Subcutaneous abdominal adipose tissue (tissue), 5 donors: ENCODE measurements around the gene PNMA8B.

Experiments used
- H3K27ac ChIP-seq: one replicate; pipeline ENCODE4 v1.7.0; 2013; ENCODE audit warnings: low read depth, mild to moderate bottlenecking, inconsistent platforms, low read length, moderate library complexity
- H3K27me3 ChIP-seq, 5 donors: one replicate each; pipeline ENCODE4 v1.7.0; 2013; ENCODE audit warnings: low read length in 5 of 5, inconsistent platforms in 1 of 5; ENCODE audit not compliant: control insufficient read depth in 5 of 5, insufficient read depth in 4 of 5
- H3K36me3 ChIP-seq, 5 donors: one replicate each; pipeline ENCODE4 v1.7.0; 2013; ENCODE audit warnings: low read length in 5 of 5; ENCODE audit not compliant: control insufficient read depth in 5 of 5, insufficient read depth in 5 of 5
- H3K4me1 ChIP-seq, 5 donors: one replicate each; pipeline ENCODE4 v1.7.0; 2013; ENCODE audit warnings: low read length in 5 of 5, mild to moderate bottlenecking in 3 of 5, moderate library complexity in 1 of 5; ENCODE audit not compliant: control insufficient read depth in 5 of 5, insufficient read depth in 5 of 5
- H3K4me3 ChIP-seq, 5 donors: one replicate each; pipeline ENCODE4 v1.7.0; 2013; ENCODE audit warnings: low read length in 5 of 5, low read depth in 1 of 5
- H3K9ac ChIP-seq, 5 donors: one replicate each; pipeline ENCODE4 v1.7.0; 2013; ENCODE audit warnings: low read length in 5 of 5, mild to moderate bottlenecking in 4 of 5, moderate library complexity in 3 of 5
- H3K9me3 ChIP-seq, 5 donors: one replicate each; pipeline ENCODE4 v1.7.0; 2013; ENCODE audit warnings: low read length in 5 of 5; ENCODE audit not compliant: control insufficient read depth in 5 of 5
- donor health status: healthy.
- donor health status: healthy.
- donor health status: healthy.
- donor health status: healthy.
- donor health status: healthy.

PNMA8B gene

DNA sequence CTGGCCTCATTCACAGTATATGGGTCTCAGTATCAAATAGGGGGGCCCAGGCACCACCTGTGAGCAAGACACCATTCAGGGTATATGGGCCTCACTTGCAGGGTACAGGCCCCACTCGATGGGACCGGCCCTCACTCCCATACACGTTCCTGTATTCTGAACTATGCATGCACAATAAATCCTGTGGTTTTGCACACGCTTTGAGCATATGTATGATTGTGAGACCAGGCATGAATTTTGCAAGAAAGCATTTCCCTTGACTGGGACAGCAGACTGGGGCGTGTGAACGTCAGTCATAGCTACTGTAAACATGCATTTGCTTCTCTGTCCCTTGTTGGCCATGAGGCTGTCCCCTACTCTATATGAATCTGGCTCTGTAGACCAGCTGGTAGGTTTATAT lies 637 bp upstream of the PNMA8B start:
- Histone ChIP-seq H3K27ac (no peak overlapping the region), H3K4me3 (no peak overlapping the region), H3K4me1 (peaks cover 0 to 50% (median 41%) of the 10 kb centered on the region in 5 donors), H3K9ac (no peak overlapping the region), H3K9me3 (no peaks in the 10 kb centered on the region), H3K27me3 (peaks cover 0 to 5% (median 0%) of the 10 kb centered on the region in 5 donors), H3K36me3 (no peaks in the 10 kb centered on the region)

DNA sequence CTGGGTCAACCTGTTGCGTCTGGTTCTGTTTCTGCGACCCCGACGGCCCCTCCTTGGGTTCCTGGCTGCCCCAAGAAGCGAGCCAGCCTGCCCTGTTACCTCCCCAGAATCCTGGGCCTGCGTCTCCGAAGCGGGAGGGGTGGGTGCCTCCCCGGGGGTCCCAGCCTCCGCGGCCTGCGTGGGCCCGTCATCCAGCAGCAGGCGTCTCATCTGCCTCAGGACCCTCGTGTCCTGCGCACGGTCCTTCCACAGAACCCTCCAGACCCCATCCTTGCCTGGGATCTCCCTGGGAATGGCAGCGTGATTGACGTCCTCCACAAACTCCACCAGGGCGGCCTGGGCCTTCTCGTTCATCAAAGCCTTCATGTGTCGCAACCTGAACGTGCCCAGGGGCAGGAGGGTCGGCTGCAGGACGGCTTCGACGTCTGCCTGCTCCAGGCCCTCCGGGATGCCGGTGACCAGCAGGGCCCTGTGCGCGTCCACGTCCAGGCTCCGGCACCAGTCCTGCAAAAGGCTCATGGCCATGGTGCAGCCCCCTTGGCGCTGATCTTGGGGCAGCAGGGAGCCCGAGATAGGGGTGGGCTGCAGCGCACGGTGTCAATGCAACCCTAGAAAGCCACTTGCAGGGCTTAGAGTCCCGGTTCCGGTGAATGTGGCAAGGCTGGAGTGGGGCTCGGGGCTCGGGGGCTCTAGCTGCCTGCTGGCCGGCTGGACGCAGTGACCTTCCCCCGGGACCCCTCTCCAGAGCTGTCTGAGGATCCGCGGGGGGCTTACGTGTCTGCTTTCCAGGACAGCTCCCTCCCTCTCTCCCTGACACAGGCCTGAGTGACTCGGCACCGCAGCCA lies 504 bp downstream of the PNMA8B start:
- H3K27ac ChIP-seq = no peak overlapping the region
- peak overlapping the region in 1 of 5 donors; percentile 48 for H3K9ac ChIP-seq
- no peaks in the 10 kb centered on the region for H3K9me3 ChIP-seq
- H3K27me3 ChIP-seq = peaks cover 0 to 5% (median 0%) of the 10 kb centered on the region in 5 donors
- no peaks in the 10 kb centered on the region for H3K36me3 ChIP-seq
- peaks cover 0 to 54% (median 40%) of the 10 kb centered on the region in 5 donors for H3K4me1 ChIP-seq
- peak overlapping the region in 4 of 5 donors; percentile 27 to 65 (median 58) for H3K4me3 ChIP-seq

DNA sequence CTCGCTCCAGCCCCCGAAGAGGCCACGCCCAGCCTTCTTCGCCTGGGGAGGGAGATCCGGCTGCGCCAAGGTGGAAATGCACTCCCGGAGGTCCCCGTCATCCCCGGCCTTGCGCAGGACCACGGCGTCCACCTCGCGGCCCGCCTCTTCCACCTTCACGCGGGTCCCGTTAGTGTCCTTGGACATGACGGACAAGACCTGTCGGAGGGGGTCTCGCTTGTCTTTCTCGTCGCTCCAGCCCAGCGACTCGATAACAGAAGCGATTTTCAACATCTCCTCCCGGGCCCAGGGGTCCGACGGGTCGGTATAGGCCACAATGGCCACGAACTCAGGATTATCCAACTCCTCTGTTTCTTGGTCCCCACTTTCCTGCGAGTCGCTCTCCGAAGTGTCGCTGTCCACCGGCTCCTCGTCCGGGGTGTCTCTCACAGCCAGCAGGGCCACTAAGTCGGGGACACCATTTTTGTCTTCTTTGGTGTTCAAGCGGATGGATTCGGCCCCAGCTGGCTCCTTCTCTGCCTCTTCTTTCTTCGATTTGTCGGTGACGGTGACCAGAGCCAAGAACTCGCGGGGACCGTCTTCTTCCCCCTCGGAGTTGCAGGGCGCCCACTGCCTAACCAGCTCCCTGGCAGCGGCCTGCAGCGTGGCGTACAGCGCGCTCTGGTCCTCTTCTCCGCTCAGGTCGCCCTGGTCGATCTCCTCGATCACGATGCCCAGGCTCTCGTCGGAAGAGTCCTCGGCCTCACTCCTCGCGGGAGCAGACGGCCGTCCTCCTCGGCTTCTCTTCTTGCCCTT lies 1.3 kb downstream of the PNMA8B start:
- H3K9ac ChIP-seq = peak overlapping the region in 4 of 5 donors; percentile 51 to 72 (median 60)
- H3K36me3 ChIP-seq = no peaks in the 10 kb centered on the region
- peaks cover 0 to 61% (median 48%) of the 10 kb centered on the region in 5 donors for H3K4me1 ChIP-seq
- H3K4me3 ChIP-seq = peak overlapping the region in 4 of 5 donors; percentile 61 to 69 (median 66)
- H3K9me3 ChIP-seq = no peaks in the 10 kb centered on the region
- peaks cover 0 to 5% (median 0%) of the 10 kb centered on the region in 5 donors for H3K27me3 ChIP-seq
- no peak overlapping the region for H3K27ac ChIP-seq

DNA sequence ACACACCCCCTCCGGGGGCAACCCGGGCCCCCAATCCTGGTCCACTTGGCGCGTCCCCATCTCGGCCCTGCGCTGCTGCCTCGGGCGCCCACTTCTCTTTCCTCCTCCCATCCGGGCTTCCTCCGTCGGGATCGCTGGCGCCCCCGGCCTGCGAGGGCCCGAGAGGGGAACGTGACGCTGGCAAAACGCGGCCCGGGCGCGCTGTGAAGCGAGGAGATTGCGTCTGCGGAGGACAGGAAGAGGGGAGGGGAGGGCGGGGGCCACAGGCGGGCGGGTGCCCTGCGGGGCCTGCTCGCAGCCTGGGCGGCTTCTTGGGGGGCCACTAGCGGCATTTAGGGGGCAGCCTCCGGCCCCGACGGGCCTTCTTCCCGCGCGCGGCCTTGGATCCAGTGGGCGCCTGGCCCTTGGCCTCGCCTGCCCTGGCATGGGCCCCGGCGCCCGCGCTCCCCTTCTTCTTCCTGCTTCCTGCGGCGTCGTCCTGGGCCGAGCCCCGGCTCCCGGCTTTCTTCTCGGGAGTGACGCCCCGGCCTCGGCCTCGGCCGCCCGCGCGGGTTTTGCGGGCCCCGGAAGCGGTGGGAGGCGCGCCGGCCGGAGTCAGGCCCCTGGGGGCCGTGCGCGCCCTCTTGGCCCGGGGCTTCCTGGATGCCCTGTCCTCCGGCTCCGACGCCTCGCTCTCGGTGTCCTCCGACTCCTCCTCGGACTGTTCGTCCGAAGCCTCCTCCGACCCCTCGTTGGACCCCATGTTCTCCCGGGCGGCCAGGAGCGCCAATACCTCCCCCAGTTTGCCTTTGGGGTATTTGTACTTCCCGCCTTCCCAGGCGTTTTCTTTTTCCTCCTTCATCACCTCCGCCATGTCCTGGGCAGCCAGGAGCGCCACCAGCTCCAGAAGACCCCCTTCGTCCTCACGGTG lies 2.2 kb downstream of the PNMA8B start:
- Histone ChIP-seq H3K9me3 (no peaks in the 10 kb centered on the region), H3K27me3 (peaks cover 0 to 5% (median 0%) of the 10 kb centered on the region in 5 donors), H3K4me1 (peaks cover 0 to 65% (median 56%) of the 10 kb centered on the region in 5 donors), H3K9ac (peak overlapping the region; percentile 8 to 72 (median 62)), H3K36me3 (no peaks in the 10 kb centered on the region), H3K4me3 (peak overlapping the region in 4 of 5 donors; percentile 61 to 69 (median 66)), H3K27ac (no peak overlapping the region)

DNA sequence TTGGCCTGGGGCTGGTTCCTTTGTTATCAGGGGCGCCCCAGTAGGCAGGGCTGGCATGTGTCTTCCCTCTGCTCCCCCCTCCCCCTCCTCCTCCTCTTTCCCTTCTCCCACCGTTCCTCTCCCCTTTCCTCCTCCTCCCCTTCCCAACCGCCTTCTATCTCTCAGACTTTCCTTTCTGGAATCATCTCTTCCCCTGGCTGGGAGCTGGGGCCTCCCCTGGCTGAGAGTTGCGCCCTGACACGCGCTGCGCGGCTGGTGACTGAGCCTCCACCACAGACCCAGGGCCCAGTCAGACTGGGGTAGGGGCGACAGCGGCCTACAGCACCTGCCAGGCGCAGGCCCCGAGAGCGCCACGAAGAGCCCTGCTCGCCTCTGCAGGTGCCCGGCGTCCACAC lies 2.8 kb downstream of the PNMA8B start:
- H3K4me1 ChIP-seq = peaks cover 0 to 67% (median 58%) of the 10 kb centered on the region in 5 donors
- peak overlapping the region in 4 of 5 donors; percentile 8 to 71 (median 62) for H3K9ac ChIP-seq
- H3K9me3 ChIP-seq = no peaks in the 10 kb centered on the region
- H3K4me3 ChIP-seq = peak overlapping the region in 4 of 5 donors; percentile 36 to 69 (median 66)
- H3K27me3 ChIP-seq = peaks cover 0 to 5% (median 0%) of the 10 kb centered on the region in 5 donors
- no peak overlapping the region for H3K27ac ChIP-seq
- H3K36me3 ChIP-seq = no peaks in the 10 kb centered on the region

DNA sequence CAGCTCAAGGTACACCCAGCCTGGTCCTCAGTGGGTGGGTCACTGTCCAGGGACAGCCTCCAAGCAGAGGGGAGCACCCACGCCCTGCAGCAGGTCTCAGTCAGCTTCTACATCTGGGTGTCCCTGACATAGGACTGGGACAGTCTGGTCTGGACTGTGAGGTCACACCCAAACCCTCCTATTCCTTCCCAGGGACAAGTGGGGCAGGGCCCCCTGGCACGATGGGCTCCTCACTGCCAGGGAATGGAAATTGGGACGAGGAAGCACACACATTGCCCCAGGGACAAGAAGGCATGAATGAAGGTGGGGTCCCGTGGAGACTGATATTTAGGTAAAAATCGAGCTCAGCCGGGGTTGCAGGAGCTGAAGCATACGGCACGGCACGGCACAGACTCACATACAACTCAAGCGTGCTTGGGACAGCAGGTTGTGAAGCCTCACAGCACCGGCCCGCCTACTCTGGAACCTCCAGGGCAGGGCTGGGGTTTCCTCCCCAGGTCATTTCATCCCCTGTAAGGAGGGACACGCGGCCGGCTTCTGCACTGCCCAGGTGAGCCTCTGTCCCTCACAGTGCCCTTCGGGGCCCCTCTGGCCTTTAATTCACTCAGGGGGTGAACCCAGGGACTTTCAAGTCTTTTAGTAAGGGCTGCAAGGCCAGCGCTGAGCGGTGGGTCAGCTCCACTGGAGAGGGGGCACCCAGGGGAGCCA lies 3.5 kb downstream of the PNMA8B start:
- Histone ChIP-seq H3K9me3 (no peaks in the 10 kb centered on the region), H3K36me3 (no peaks in the 10 kb centered on the region), H3K4me1 (peaks cover 4 to 75% (median 65%) of the 10 kb centered on the region in 5 donors), H3K27ac (no peak overlapping the region), H3K27me3 (peaks cover 0 to 9% (median 6%) of the 10 kb centered on the region in 5 donors), H3K4me3 (peak overlapping the region in 2 of 5 donors; percentile 65 to 69), H3K9ac (peak overlapping the region in 2 of 5 donors; percentile 20 to 71)

DNA sequence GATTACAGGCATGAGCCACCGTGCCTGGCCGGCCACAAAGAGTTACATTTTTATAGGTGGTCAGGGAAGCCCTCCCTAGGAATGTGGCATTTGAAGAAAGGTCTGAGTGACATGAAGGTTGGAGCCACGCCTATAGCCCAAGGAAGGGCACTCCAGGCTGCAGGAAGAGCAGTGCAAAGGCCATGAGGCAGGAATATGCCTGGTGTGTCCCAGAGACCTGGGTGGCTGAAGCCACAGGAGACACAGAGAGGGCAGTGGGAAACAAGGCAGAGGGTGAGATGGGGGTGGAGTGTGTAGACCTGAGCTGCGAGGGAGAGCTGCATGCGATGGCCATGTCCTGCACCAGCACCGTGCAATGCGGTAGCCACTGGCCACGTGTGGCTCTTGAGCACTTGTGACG lies 4.9 kb downstream of the PNMA8B start:
- Histone ChIP-seq H3K9me3 (no peaks in the 10 kb centered on the region), H3K4me1 (peaks cover 4 to 75% (median 66%) of the 10 kb centered on the region in 5 donors), H3K4me3 (no peak overlapping the region), H3K36me3 (no peaks in the 10 kb centered on the region), H3K27ac (no peak overlapping the region), H3K27me3 (peaks cover 0 to 17% (median 7%) of the 10 kb centered on the region in 5 donors), H3K9ac (no peak overlapping the region)

DNA sequence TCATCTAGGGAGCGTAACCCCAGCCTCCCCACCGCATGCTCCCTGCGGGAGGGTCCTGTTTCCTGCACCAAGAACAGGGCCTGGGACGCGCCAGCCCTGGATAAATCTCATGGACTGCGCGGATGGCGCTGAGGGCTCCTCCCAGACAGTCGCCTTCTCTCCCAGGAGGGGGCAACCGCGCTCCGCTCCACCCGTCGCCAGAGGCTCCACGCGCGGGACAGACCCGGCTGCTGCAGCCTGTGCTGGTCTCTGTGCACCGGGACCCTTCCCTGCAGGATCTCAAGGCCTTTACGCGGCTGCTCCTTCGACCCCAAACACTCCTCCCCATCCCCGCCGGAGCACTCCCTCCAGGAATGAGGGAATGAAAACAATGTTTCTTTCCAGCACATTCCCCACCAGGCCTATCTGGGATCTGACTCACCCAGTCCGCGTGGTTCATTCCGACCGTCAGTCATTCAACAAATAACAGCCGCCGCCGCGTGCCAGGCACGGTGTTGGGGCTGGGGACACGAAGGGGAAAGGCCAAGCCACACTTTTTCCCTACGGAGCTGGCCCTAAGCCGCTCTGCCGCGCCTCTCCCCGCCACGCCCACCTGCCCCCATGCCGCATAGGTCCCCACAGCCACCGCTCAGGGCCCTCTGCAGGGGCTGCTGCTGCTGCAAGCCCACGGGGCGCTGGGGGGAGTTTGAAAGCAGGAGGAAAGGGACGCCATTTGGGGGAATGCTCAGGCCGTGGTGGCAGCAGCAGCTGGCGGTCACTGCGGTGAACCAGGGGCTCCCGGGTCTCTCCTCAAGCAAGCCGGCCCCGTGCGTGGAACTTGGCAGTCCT lies 6.0 kb downstream of the PNMA8B start:
- Histone ChIP-seq H3K27ac (peak overlapping the region; percentile 50), H3K27me3 (peaks cover 0 to 17% (median 7%) of the 10 kb centered on the region in 5 donors), H3K36me3 (no peaks in the 10 kb centered on the region), H3K4me3 (peak overlapping the region in 4 of 5 donors; percentile 28 to 56 (median 50)), H3K9me3 (no peaks in the 10 kb centered on the region), H3K4me1 (peaks cover 4 to 65% (median 56%) of the 10 kb centered on the region in 5 donors), H3K9ac (peak overlapping the region in 1 of 5 donors; percentile 47)
